Right lung (tissue), 5 donors: ENCODE results near the gene NFKBIL1. TPM values are rescaled to one million over a fixed set of nuclear protein-coding genes. Genes with fewer than 3 reads are reported as not detected.

Source experiments
- DNase-seq, 2 donors: peaks; one replicate each; pipeline ENCODE4 v3.0.0-alpha.2; 2013
- polyA plus RNA-seq, 5 donors: library from polyadenylated mRNA; unstranded; fragments of 120-200 nt; gene quantifications; one replicate each; pipeline versions ENCODE4 v1.2.1 to v1.2.3, GENCODE V29; 2013; ENCODE audit warnings: inconsistent platforms in 1 of 5, low replicate concordance in 1 of 5; ENCODE audit not compliant: insufficient read length in 5 of 5, insufficient read depth in 1 of 5

The NFKBIL1 gene
- polyA plus RNA-seq, 5 donors = 16.7 to 26.2 (median 20.0) TPM

- no peak for DNase-seq
These were observed 12.2 kb downstream of the NFKBIL1 start for GRCh38 chr6:31559606-31559957.

GRCh38 chr6:31559958-31560696 lies 12.7 kb downstream of the NFKBIL1 start:
- peak in 1 of 2 donors; percentile 38 for DNase-seq

- DNase-seq = no peak
These were observed 13.3 kb downstream of the NFKBIL1 start for GRCh38 chr6:31560697-31561058.

GRCh38 chr6:31567531-31568370 lies 20.3 kb downstream of the NFKBIL1 start:
- DNase-seq = no peak

- DNase-seq = no peak
These were observed 21.1 kb downstream of the NFKBIL1 start for GRCh38 chr6:31568537-31568961.

GRCh38 chr6:31569861-31570536 lies 22.6 kb downstream of the NFKBIL1 start:
- no peak for DNase-seq

- no peak for DNase-seq
These were observed 24.9 kb downstream of the NFKBIL1 start, which contains the start of gene LTA for GRCh38 chr6:31572041-31572911. Gene LTA, plus strand, starts transcription at chr6:31572289. Its CDS starts 454 bp downstream, at chr6:31572743.

GRCh38 chr6:31573239-31574105 lies 26.1 kb downstream of the NFKBIL1 start:
- DNase-seq = no peak

- no peak for DNase-seq
These were observed 27.0 kb downstream of the NFKBIL1 start for GRCh38 chr6:31574106-31575061.

GRCh38 chr6:31575335-31575901 lies 28.0 kb downstream of the NFKBIL1 start, which contains the start of gene TNF:
Gene TNF, plus strand, starts transcription at chr6:31575565. Its CDS starts 177 bp downstream, at chr6:31575742.
- no peak for DNase-seq

- DNase-seq = no peak
These were observed 28.7 kb downstream of the NFKBIL1 start for GRCh38 chr6:31575952-31576685.

- DNase-seq = no peak
These were observed 29.6 kb downstream of the NFKBIL1 start for GRCh38 chr6:31576897-31577578.

- no peak for DNase-seq
These were observed 30.2 kb downstream of the NFKBIL1 start for GRCh38 chr6:31577579-31577966.

- no peak for DNase-seq
These were observed 31.0 kb downstream of the NFKBIL1 start for GRCh38 chr6:31578184-31579118.

- no peak for DNase-seq
These were observed 31.7 kb downstream of the NFKBIL1 start for GRCh38 chr6:31579119-31579505.
